Neutrophil (primary cell): ENCODE measurements around the gene UFC1.

ENCODE experiments used
- H3K27ac ChIP-seq: fragments of 200-600 bp; sonication (generic); 2 replicates; pipeline ENCODE4 v1.5.1; 2016; ENCODE audit warnings: mild to moderate bottlenecking, moderate library complexity
- H3K27me3 ChIP-seq: fragments of 200-600 bp; sonication (generic); 2 replicates; pipeline ENCODE4 v1.6.0; 2016; ENCODE audit warnings: mild to moderate bottlenecking
- H3K36me3 ChIP-seq: fragments of 200-600 bp; sonication (generic); 2 replicates; pipeline ENCODE4 v1.5.1; 2017
- H3K4me1 ChIP-seq, 2 experiments: fragments of 200-600 bp in 1 of 2; sonication (generic) in 1 of 2; 1 replicate in 1 of 2; 2 replicates in 1 of 2; pipeline versions ENCODE4 v1.5.1 to v1.6.1; 2013 to 2016; ENCODE audit warnings: low read depth in 1 of 2, low read length in 1 of 2, mild to moderate bottlenecking in 1 of 2, moderate library complexity in 1 of 2; ENCODE audit not compliant: control insufficient read depth in 1 of 2, insufficient read depth in 1 of 2
- H3K4me3 ChIP-seq, 2 experiments: fragments of 200-600 bp in 1 of 2; sonication (generic) in 1 of 2; 1 replicate in 1 of 2; 2 replicates in 1 of 2; pipeline ENCODE4 v1.5.1; 2013 to 2016; ENCODE audit warnings: low read depth in 1 of 2, low read length in 1 of 2, mild to moderate bottlenecking in 1 of 2, moderate library complexity in 1 of 2
- H3K9me3 ChIP-seq: fragments of 200-600 bp; sonication (generic); 2 replicates; pipeline ENCODE4 v1.5.1; 2016
- CTCF ChIP-seq: fragments of 200-600 bp; sonication (generic); IDR thresholded peaks from 2 replicates; pipeline ENCODE4 v1.5.1; 2016; ENCODE audit warnings: antibody characterized with exemption

UFC1 gene

DNA sequence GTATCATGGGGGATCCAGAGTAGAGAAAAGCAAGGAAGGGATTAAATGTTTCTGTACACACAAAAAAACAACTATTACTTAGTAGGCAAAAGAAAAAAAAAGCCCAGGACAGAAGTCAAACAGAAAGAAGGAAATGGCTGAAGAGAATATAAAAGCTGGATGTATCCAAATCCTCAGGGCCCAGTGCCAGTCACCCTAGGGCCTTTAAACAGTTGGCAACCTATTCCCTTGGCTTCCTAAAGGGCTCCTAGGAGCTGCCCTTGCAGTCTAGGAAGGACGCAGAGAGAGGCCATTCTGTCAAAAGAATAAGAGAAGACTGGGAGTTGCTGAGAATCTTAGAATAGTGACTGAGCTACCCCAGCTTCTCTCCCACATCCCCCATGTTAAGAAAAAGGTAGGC is 18.6 kb downstream of the UFC1 start:
- TF ChIP-seq CTCF: no peak
- no peak overlapping the region for H3K4me3 ChIP-seq
- peaks cover 52% of the 10 kb centered on the region for H3K36me3 ChIP-seq
- no peaks in the 10 kb centered on the region for H3K27me3 ChIP-seq
- H3K27ac ChIP-seq: no peak overlapping the region
- H3K4me1 ChIP-seq: peaks cover 10 to 15% of the 10 kb centered on the region in 2 experiments
- H3K9me3 ChIP-seq: no peaks in the 10 kb centered on the region

- no peak for TF ChIP-seq CTCF
- H3K27ac ChIP-seq: no peak overlapping the region
- no peaks in the 10 kb centered on the region for H3K27me3 ChIP-seq
- H3K4me3 ChIP-seq: no peak overlapping the region
- H3K36me3 ChIP-seq: peaks cover 52% of the 10 kb centered on the region
- peaks cover 14 to 20% of the 10 kb centered on the region in 2 experiments for H3K4me1 ChIP-seq
- H3K9me3 ChIP-seq: no peaks in the 10 kb centered on the region
These were observed 19.1 kb downstream of the UFC1 start for GRCh38 chr1:161172776-161173376.

GRCh38 chr1:161173711-161174110 is 19.9 kb downstream of the UFC1 start:
- Histone ChIP-seq H3K9me3 (no peaks in the 10 kb centered on the region), H3K27ac (no peak overlapping the region), H3K36me3 (peaks cover 52% of the 10 kb centered on the region), H3K4me1 (peaks cover 16 to 22% of the 10 kb centered on the region in 2 experiments), H3K27me3 (no peaks in the 10 kb centered on the region), H3K4me3 (no peak overlapping the region)
- no peak for TF ChIP-seq CTCF

- no peak overlapping the region for H3K27ac ChIP-seq
- H3K36me3 ChIP-seq: peaks cover 48% of the 10 kb centered on the region
- H3K4me1 ChIP-seq: peaks cover 16 to 22% of the 10 kb centered on the region in 2 experiments
- no peak overlapping the region for H3K4me3 ChIP-seq
- TF ChIP-seq CTCF: no peak
- no peaks in the 10 kb centered on the region for H3K9me3 ChIP-seq
- H3K27me3 ChIP-seq: no peaks in the 10 kb centered on the region
These were observed 21.1 kb downstream of the UFC1 start for GRCh38 chr1:161174911-161175310.

GRCh38 chr1:161175771-161176453 is 22.1 kb downstream of the UFC1 start:
- Histone ChIP-seq H3K27ac (no peak overlapping the region), H3K4me3 (peak overlapping the region in 1 of 2 experiments; percentile 92), H3K4me1 (peaks cover 16 to 22% of the 10 kb centered on the region in 2 experiments), H3K9me3 (no peaks in the 10 kb centered on the region), H3K27me3 (no peaks in the 10 kb centered on the region), H3K36me3 (peaks cover 38% of the 10 kb centered on the region)
- TF ChIP-seq CTCF: no peak
